Pancreas (tissue), 10 donors: Measurements from ENCODE around the gene REXO4. TPM values are rescaled to one million over a fixed set of nuclear protein-coding genes. Genes with fewer than 3 reads are reported as not detected.

ENCODE experiments used
- ATAC-seq, 4 donors: fragments of 200-7000 bp; cut with Tn5 transposase; one replicate each; pipeline versions ENCODE4 v1.8.0 to v1.9.1; 2020; ENCODE audit warnings: mild to moderate bottlenecking in 4 of 4, moderate library complexity in 4 of 4
- DNase-seq, 6 donors: peaks; one replicate each; pipeline ENCODE4 v3.0.0-alpha.2; 2020
- FAIRE-seq: peaks from 2 replicates; lab custom pipeline; 2012; peaks lifted over from hg19 to GRCh38; lab: Jason Lieb, UNC
- H3K27ac ChIP-seq, 4 donors: fragments of 200-600 bp; sonication (generic); 1 replicate in 3 of 4; 2 replicates in 1 of 4; pipeline versions ENCODE4 v1.5.0 to v1.8.0; 2020
- H3K27me3 ChIP-seq, 4 donors: fragments of 200-600 bp; one replicate each; pipeline ENCODE4 v1.8.0; 2021
- H3K36me3 ChIP-seq, 3 donors: fragments of 200-600 bp; sonication (generic) in 1 of 3; one replicate each; pipeline versions ENCODE4 v1.5.0 to v1.8.0; 2020 to 2021
- H3K4me1 ChIP-seq, 3 donors: fragments of 200-600 bp; one replicate each; pipeline ENCODE4 v1.8.0; 2021
- H3K4me3 ChIP-seq, 4 donors: fragments of 200-600 bp; sonication (generic) in 2 of 4; one replicate each; pipeline versions ENCODE4 v1.5.0 to v1.8.0; 2020 to 2021
- H3K9me3 ChIP-seq, 4 donors: fragments of 200-600 bp; one replicate each; pipeline ENCODE4 v1.8.0; 2021
- WGBS, 2 donors: extraction: QIAGEN DNeasy Blood & Tissue Kit; methylation state at CpG; one replicate each; pipeline ENCODE4 v1.1.7; 2013; 5-methylcytosine and 5-hydroxymethylcytosine counted together
- intact Hi-C, 3 donors: fragments of 100-400 bp; cut with DNase I; formaldehyde crosslinking; loops; one replicate each; pipeline versions ENCODE4 v1.11.1 to v1.14.2; 2022
- polyA plus RNA-seq, 2 donors: library from polyadenylated mRNA; stranded (reverse); fragments of 200-250 nt; gene quantifications; one replicate each; pipeline ENCODE4 v1.2.3, GENCODE V29; 2013
- total RNA-seq, 6 donors: library from RNA; stranded (reverse); fragmentation: NEBNext Ultra II Directional in 4 of 6; extraction: Animal tissue kit (Norgen Biotek cat#: 25700) in 4 of 6; gene quantifications; one replicate each; pipeline versions ENCODE4 v1.2.1 to v1.2.4, GENCODE V29; 2021 to 2023
- TF ChIP-seq, protein P1 (sequence below), 4 donors: fragments of 200-600 bp; sonication (generic) in 3 of 4; IDR thresholded peaks; one replicate each; pipeline versions ENCODE4 v1.5.0 to v1.8.0; 2021; ENCODE audit warnings: antibody characterized with exemption in 4 of 4
- donor health status: healthy with polysubstance abuse.
- donor health status: DM: no; HTN: no; CAD: no; lungs with moderate emphysema.
- donor health status: DM: no; HTN: no; CAD: no.
- donor health status: control.
- donor health status: control.
- donor health status: Bipolar disorder and iron deficiency.
- donor health status: DM: yes; HTN: yes; CAD: no.
- donor health status: DM: no; HTN: no; CAD: no.
- donor health status: DM: no; HTN: no; CAD: no.
- donor health status: DM: yes; HTN: yes; CAD: no.

The REXO4 gene
- total and polyA plus RNA-seq, 8 donors = 10.0 to 16.3 (median 13.1) TPM

GRCh38 chr9:133419005-133419404 is 1.2 kb upstream of the REXO4 start:
- WGBS, 2 donors = 50 to 63% methylated on average over 13 of the region's 13 CpGs
- Histone ChIP-seq H3K36me3 (peaks cover 0 to 3% (median 0%) of the 10 kb centered on the region in 3 donors), H3K4me3 (peak overlapping the region in 1 of 4 donors; percentile 64), H3K4me1 (peaks cover 9 to 14% (median 11%) of the 10 kb centered on the region in 3 donors), H3K9me3 (no peaks in the 10 kb centered on the region), H3K27ac (no peak overlapping the region), H3K27me3 (no peaks in the 10 kb centered on the region)
- ATAC-seq (no peak), FAIRE-seq (no peak), DNase-seq (no peak)
- TF ChIP-seq, protein P1, sequence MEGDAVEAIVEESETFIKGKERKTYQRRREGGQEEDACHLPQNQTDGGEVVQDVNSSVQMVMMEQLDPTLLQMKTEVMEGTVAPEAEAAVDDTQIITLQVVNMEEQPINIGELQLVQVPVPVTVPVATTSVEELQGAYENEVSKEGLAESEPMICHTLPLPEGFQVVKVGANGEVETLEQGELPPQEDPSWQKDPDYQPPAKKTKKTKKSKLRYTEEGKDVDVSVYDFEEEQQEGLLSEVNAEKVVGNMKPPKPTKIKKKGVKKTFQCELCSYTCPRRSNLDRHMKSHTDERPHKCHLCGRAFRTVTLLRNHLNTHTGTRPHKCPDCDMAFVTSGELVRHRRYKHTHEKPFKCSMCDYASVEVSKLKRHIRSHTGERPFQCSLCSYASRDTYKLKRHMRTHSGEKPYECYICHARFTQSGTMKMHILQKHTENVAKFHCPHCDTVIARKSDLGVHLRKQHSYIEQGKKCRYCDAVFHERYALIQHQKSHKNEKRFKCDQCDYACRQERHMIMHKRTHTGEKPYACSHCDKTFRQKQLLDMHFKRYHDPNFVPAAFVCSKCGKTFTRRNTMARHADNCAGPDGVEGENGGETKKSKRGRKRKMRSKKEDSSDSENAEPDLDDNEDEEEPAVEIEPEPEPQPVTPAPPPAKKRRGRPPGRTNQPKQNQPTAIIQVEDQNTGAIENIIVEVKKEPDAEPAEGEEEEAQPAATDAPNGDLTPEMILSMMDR (IDR thresholded peaks at IDR 0.05) = no peak
- intact Hi-C loops = no loop called here

DNA sequence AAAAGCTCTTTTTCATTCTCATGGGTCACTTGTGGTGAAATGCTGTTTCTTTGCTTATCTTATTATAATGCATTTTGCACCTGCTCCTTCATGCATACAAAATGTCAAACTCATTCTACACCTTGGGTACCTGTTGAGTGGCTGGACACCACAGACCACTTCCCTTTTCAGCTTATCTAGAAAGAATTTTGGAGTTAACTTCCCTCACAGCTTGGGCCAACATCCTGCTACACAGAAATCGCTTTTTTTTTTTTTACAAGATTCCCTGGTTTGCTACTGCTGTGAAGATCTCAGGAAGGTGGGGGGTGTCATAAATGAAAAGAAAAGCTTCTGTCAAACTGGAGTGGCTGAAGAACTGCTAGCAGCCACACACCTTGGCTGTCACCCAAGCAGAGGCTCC is 2.6 kb downstream of the REXO4 start:
- no peak for ATAC-seq
- intact Hi-C loops = no loop called here
- Histone ChIP-seq H3K4me3 (no peak overlapping the region), H3K27me3 (no peaks in the 10 kb centered on the region), H3K9me3 (no peaks in the 10 kb centered on the region), H3K4me1 (peaks cover 9 to 14% (median 11%) of the 10 kb centered on the region in 3 donors), H3K36me3 (peaks cover 3 to 31% (median 13%) of the 10 kb centered on the region in 3 donors), H3K27ac (no peak overlapping the region)
- 61 to 71% methylated on average over 1 of the region's 1 CpG for WGBS, 2 donors
- TF ChIP-seq, protein P1 (IDR thresholded peaks at IDR 0.05) = no peak
- no peak for FAIRE-seq
- DNase-seq = no peak

DNA sequence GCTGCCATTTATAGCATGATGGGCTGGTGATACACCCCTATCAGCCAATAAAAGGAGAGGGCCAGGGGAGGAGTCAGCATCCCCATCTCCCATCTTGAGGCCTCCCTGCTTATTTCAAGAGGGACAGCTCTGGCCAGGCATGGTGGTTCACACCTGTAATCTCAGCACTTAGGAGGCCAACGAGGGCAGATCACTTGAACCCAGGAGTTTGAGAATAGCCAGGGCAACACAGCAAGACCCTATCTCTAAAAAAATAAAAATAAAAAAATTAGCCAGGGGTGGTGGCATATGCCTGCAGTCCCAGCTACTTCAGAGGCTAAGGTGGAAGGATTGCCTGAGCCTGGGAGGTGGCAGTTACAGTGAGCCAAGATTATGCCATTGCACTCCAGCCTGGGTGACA is 9.8 kb downstream of the REXO4 start:
- H3K36me3 ChIP-seq = peaks cover 0 to 41% (median 19%) of the 10 kb centered on the region in 3 donors
- 91 to 100% methylated on average over 1 of the region's 1 CpG for WGBS, 2 donors
- H3K4me1 ChIP-seq = no peaks in the 10 kb centered on the region
- TF ChIP-seq, protein P1 (IDR thresholded peaks at IDR 0.05) = no peak
- no peak overlapping the region for H3K27ac ChIP-seq
- no peak for FAIRE-seq
- ATAC-seq = no peak
- no peaks in the 10 kb centered on the region for H3K27me3 ChIP-seq
- no peak for DNase-seq
- no peak overlapping the region for H3K4me3 ChIP-seq
- H3K9me3 ChIP-seq = no peaks in the 10 kb centered on the region
- intact Hi-C loops = loop anchor here in 1 of 3 donors (5.0 kb wide), 1 partner anchor 79 kb away; no protein-coding TSS in a partner anchor

DNA sequence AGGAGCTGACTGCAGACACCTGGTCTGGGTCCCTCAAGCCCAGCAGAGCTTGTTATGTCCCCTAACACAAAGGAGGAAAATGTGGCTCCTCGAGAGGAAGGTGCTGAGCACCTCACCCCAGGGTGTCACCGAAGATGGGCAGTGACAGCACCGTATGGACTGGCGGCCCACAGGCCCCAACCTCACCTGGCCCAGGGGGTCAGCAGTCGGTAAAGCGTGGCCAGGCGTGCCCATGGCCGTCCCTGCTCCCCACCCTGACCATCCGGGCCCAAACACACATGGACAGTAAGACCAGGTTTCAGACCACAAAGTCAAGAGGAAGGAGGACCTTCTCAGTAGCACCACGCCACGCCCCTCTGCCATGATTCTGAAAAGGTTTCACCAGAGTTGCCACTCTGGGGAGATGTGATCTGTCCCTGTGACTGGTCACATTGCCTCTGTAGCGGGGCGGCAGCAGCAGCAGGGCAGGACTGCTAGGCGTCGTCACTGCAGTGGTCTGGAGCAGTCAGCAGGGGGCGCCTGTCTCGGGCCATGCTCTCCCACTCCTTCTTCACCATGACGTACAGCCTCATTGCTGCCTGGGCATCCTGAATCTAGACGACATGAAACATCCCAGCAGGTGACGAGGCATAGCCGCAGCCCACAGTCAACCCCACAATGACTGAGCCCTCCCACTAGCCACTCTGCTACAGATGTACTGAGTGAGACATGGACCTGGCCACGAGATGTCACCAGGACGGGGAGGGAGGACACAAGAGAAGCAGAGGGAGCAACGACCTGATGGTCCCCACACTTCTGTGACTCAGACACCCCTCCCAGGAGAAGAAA is 11.1 kb downstream of the REXO4 start:
- ATAC-seq = peak; percentile 81 to 93 (median 88)
- Histone ChIP-seq H3K4me1 (no peaks in the 10 kb centered on the region), H3K27me3 (no peaks in the 10 kb centered on the region), H3K36me3 (peaks cover 0 to 29% (median 19%) of the 10 kb centered on the region in 3 donors), H3K27ac (no peak overlapping the region), H3K9me3 (no peaks in the 10 kb centered on the region), H3K4me3 (no peak overlapping the region)
- TF ChIP-seq, protein P1 (IDR thresholded peaks at IDR 0.05) = peak; percentile 81 to 94 (median 92)
- no peak for FAIRE-seq
- DNase-seq = peak; percentile 68 to 90 (median 80)
- 48 to 55% methylated on average over 24 of the region's 24 CpGs for WGBS, 2 donors
- intact Hi-C loops = loop anchor here in 1 of 3 donors (5.0 kb wide), 1 partner anchor 81 kb away; no protein-coding TSS in a partner anchor
